ENCODE data around the gene COL6A2.
"Not testable (repeated sequence)": the region's sequence is repeated elsewhere in the genome, so short reads cannot be mapped to it uniquely, and the experiment has no call there.

Gene COL6A2

GRCh38 chr21:46176443-46177129 lies 78.7 kb downstream of the COL6A2 start:
- DNase-seq (ENCODE audit: low read depth), result not testable (repeated sequence)

- DNase-seq (ENCODE audit: low read depth), result no peak
Measured at GRCh38 chr21:46178961-46179360, 81.0 kb downstream of the COL6A2 start.

Measured in CMK (cell line).